HuH-7.5 (cell line): ENCODE measurements around the gene AUTS2.

Experiments
- DNase-seq: peaks from one replicate; pipeline ENCODE4 v3.0.0; 2011; ENCODE audit warnings: low spot score

Gene AUTS2

DNA sequence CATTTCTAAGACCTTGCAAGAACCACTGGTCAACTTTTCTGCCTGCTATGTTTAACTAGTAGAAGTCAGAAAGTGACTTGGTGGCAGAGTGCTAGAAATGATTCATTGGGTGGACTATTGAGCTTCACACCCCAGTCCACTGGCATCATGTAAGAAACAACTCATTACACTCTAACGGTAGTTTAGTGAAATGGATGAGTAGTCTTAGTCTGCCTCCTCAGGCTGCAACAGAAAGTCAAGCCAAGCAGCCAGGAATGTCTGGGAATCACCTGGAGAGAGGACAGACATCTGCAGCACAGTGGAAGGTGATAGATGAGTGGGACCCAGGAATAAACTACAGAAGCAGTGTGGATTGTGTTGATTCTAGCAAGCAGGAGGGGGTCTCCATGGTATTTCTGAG is 125.4 kb downstream of the AUTS2 start:
- DNase-seq: no peak

DNA sequence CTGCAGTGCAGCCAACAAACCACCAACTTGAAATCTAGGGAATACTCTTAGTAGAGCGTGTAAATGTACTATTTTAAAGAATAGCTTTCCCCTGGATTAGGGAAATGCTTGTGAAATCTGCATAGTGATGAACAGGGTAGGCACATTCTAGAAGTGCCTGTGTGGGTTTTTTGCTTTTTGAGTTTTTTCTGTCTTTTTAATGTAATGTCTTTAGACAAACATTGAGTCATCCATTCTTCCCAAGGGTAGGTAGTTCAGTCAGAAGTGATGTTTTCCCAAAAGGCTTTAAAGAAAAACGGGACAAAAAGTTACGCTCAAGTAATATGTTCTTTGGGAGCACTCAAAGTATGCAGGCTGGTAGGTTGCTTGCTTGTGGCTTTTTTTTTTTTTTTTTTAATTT is 130.0 kb downstream of the AUTS2 start:
- DNase-seq: no peak

DNA sequence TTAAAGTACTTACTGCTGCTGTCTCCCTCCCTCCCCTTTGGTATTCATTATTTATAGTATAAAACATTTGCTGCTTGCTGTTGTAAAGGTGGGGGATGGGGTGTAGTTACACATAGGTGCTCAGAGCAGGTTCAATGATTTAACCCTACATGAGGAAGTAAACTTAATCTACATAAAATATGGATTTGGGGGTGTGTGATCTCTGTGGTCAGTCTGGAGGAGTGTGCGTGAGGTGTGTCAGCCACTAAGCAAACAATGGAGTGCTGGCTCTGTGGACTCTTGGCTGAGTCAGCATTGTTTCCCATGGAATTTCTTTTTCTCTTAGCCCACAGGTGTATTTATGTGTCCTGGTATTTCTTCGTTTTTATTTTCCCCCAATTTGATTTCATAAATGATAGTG is 133.9 kb downstream of the AUTS2 start:
- no peak for DNase-seq

DNA sequence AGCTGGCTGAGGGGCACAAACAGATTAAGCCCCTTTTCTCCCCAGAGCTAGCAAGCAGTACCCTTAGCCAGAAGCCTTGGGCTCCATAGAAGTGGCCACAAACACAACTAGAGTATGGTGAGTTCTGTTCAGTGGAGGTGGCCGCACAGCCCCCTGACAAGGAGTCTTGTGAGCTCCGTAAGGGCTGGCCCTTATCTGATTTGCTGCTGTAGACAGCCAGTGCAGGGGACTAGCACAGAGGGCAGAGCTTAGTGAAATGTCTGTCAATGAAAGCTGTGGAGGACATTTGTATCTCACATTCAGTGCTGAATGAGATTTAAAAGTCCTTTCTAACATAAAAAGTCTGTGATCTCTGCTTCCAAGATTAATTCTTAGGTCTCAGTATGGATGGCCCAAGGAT is 137.3 kb downstream of the AUTS2 start:
- no peak for DNase-seq

DNA sequence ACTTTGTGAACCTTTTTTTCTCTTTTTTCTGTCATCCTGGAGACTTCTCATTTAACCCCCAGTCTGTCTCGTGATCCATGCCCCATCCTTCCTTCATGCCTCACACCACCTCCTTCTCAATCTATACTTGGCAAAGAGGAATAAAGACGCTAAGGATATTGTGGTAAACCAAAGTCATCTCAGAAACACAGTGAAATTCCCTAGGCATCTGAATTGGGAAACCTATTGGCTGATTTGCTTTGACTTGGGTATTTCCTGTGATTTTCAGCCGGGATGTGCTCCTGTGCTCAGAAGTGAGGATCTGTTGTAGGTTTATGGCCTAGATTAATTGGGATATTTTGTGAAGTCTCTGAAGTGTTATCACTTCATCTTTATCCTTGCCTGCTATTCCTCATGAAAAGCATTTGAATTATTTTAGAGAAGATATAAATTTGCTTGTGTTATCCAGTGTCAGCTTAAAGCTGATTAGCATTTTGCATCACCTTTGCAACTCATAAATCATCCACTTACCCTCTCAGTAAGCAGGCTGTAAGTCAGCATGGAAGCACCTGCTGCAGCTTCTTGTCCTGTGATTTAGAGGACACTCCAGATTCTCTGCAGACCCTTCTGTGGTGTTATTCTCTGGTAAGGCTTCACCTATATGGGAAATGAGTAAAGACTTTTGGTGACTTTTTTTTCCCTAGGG is 138.0 kb downstream of the AUTS2 start:
- no peak for DNase-seq

DNA sequence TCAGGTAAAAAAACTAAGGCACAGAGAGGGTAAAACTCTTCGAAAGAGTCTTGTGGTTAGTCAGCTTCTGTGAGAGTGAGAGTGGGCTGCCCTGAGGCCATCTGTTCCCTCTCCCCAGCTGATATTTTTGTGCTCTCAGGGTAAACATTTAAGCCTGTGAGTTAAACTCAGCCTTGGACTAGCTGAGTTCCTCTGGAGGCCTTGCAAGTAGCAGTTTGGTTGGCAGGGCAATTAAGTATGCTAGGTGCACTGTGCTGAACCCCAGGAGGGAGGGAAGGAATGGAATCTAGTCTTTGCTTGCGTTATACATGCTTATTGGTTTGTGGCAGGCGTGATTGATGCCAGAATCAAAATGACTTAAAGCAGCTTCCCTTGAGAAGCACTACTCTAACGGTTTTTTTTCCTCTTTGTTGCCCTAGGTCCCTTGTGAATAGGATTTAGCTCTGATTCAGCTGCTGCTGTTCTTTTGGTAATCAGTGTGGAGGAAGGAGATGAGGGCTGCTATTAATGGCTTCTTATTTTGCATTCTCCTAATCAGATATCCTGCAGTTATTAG is 140.2 kb downstream of the AUTS2 start:
- DNase-seq: no peak

DNA sequence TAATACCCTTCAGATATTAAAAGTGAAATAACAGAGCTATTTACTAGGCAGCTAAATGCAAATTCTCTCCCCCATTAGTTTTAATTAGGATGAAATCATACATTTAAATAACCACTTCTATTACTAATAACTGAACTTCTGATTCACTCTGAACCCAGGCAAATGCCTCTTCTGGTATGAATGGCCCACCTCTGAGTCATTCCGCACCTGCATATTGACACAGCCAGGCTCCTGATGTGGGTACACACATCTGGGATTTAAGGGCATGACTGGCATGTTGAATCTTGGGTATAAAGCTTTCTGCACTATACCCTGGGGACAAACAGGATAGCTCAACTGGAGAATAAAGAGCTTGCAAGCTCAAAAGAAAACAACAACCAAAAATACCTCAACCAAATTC is 140.9 kb downstream of the AUTS2 start:
- DNase-seq: no peak

DNA sequence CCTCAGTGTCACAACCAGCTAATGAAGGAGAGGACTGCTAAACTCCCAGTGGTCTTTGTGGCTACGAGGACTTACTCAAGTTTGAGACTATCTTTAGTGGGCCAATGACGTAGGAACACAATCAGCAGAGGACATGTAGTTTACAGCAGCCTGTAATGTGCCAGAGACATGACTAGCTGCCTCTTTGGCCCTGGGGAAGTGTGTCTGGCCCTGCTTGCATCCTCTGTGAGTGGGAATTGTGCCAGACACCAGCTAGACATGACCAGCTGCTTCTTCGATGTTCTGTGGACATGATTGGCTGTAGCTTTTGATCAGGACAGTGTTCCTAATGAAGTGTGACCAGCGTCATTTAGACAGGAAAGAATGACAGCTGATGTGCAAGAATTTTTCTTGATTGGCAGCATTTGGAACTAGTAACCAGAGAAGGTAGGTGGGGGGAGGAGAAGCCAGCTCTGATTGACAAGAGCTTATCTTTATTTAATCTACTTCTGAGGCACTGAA is 141.7 kb downstream of the AUTS2 start:
- DNase-seq: no peak

DNA sequence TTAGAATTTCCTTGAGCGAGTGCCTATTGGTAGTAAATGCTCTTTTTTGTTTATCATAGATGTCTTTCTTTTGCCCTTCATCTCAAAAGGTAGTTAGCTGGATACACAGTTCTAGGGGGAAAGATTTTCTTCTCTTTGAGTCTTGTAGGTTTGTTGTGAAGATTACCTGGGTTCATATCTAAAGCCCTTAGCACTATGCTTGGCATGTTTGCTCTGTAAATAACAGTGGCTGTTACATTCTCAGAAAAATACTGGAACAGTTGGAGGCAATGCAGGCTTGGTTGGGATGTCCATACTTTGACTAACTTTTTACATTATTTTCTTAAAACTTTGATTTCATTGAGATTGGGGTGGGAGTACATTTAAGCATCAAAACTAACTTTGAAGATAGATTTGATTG is 144.0 kb downstream of the AUTS2 start:
- DNase-seq: no peak

DNA sequence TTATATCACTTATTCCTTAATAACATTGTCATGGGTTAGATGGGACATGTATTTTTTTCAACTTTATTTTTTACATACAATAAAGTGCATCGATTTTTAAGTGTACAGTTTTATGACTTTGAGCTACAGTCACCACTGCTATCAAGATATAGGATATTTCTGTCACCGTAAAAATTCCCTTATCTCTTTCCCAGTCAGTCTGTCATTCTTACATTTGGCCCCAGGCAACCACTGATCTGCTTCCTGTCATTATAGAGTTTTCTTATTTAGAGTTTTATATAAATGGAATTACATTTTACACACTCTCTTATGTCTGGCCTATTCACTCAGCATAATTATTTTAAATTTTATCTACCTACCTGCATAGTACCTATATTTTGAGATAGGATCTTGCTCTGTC is 145.2 kb downstream of the AUTS2 start:
- DNase-seq: no peak

DNA sequence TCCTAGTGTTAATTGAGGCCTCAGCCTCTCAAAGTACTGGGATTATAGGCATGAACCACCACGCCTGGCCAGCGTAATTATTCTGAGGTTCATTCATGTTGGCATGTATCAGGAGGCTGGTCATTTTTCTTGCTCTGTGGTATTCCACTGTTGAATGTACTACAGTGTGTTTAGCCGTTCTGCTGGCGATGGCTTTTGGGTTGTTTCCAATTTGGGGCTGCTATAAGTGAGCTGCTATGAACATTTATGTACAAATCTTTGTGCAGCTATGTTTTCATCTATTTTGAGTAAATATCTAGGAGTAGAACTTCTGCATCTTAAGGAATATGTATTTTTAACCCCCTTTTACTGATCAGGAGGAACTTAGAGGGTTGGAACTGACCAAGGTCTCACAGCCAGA is 145.8 kb downstream of the AUTS2 start:
- DNase-seq: no peak

DNA sequence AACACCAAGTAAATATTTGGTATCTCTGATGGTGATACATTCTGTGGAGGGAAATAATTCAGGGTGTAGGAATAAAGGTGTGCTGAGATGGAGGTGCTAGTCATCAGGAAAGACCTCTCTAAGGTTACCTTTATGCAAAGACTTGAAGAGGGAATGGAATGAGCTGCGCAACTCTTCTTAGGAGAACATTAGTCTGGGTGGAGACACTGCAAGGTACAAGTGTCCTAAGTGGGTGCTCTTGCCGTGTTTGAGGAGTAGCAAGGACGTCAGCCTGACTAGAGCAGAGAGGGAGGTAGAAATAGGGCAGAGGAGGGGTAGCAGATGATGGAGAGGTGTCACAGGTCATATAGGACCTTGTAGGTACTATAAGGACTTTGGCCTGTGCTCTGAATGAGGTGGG is 148.1 kb downstream of the AUTS2 start:
- no peak for DNase-seq

DNA sequence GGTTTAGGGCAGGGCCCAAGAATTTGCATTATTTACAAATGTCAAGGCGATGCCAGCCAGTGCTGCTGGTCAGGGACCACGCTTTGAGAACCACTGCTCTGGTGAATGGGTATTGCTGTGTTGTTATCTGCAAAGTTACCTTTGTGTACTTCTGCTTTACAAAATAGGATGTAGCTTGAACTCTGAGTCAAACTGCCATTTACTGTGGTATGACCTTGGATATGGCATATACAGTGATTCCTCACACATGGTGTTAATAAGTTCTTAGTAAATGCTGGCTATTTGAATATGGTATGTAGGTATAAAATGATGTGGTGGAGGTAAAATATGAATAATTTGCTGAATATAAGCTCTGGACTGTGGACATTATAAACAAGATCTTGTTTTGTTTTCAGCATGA is 148.9 kb downstream of the AUTS2 start:
- no peak for DNase-seq

DNA sequence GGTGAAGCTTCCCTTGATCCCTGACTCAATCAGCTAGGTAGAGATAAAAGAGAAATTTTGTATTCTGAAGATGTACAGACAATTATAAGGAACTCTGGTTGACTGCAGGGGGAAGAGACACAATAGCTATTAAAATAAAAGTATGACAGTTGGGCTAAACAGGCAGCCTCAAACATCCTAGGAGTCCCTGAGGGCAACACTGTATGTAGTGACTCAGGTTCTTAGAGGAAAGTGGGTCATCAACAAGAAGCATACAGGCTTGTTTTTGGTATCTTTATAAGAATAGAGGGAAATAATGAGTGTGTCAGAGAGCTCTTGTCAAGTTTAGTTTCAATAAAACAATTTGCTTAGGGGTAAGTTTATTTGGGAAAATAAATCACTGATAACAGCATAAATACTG is 150.3 kb downstream of the AUTS2 start:
- no peak for DNase-seq

DNA sequence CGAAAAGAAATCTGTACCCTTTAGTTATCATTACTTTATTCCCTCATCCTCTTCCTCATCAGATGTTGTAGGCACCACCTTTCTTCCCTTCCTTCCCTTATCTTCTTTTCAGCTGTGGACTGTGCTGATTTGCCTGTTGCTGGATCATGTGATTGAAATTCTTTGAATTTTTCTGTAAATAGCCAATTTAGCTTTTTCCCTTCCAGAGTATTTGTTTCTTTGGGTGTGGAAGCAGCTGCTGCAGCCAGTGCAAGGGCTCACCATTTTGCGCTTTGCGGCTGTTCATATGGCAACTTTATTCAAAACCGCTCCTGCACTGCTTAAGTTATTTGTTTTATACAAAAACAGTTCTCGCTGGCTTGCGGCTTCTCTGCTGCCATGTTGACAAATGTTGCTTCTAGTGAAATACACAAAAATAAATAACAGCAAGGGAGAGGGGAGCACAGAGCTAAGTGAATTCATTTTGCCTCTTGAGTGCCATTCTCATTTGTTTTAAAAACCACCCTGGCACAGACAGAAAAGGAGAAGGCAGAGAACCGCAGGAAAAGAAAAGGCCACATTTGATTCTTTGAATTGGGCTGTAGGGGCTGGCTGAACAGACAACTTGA is 151.2 kb downstream of the AUTS2 start:
- DNase-seq: no peak

DNA sequence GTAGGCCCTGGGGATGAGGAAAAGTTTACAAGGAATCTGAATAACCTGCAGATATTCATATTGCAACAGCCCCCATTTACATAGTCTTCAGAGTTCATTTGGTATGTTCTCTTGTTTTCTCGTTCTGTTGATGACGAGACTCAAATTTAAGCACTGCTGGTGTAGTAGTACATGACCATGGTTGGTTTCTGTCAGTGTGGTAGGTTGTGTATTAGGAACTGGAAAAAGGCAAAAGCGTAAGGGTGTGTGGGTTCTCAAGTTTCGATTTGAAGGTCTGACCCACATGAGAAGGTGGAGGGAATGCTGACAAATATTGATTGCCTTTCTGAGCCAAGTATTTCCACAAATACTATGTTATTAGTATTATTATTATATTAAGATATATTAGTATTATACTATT is 151.7 kb downstream of the AUTS2 start:
- no peak for DNase-seq

DNA sequence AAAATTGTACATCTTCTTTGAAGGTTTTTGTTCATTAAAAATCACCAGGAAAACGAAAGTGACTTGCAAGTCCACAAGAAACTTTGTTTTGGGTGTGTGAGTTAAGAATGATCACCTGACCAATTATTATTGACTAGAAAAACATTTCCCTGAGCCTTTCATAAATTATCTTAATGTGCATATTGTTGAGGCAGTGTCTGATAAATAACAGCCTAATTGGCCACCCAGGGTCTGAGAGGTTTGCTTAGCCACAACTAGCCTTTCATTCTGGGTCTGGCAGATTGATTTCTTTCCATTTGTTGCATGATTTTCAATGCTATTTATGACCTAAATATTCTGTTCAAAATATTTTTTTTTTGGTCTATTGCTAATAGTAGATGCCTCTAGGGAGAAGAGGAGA is 152.8 kb downstream of the AUTS2 start:
- DNase-seq: no peak

DNA sequence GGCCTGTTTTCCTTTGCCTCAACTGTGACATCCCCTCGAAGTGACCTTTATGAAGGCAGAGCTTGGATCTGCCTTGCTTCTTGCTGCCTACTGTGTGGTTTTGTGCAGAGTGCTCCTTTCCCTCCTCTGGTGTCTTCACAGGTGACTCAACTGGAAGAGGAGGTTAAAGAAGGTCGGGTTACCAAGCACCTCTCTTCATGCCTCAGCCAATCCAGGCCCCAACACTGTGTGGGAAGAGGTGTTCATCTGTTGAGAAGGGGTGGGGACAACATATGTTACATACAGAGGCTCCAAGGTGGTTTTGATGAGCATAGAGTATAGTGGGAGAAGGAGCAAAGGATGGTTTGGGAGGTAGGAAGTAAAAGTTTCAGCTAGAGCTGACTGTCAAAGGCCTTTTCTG is 155.7 kb downstream of the AUTS2 start:
- DNase-seq: no peak

DNA sequence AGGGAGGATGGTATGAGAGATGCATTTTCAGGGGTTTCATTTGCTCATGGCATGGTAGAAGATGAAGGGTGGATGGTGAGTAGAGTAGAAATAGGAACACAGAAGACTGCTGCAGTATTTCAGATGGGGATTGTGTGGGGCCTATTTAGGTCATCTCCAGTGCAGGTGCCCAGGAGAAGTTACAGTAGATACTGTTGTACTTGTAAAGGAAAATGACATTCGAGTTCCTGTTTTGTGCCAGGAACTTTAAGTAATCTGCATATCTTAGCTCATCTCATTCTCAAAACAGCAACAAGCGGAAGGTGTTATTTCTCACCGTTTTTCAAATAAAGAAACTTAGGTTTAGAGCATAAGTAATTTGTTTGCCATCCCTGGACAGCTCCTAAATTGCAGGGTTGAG is 156.2 kb downstream of the AUTS2 start:
- DNase-seq: no peak

DNA sequence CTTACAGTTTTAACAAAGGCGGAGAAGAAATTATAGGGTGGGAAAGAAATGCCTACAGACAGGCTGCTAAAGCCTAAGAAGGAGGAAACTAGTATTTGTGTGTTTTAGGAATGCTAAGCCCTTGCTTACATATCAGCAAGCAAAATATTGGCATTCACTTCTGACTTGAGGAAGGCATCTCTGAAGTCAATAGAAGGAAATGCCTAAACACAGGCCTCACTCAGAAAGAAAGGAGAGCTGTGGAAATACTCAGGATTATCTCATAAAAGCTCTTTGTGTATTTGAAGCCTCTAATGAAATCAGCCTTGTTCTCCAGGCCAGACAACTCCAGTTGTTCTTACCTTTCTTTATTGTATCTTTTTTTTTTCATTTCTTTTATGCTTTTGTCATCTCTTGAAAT is 158.0 kb downstream of the AUTS2 start:
- no peak for DNase-seq

DNA sequence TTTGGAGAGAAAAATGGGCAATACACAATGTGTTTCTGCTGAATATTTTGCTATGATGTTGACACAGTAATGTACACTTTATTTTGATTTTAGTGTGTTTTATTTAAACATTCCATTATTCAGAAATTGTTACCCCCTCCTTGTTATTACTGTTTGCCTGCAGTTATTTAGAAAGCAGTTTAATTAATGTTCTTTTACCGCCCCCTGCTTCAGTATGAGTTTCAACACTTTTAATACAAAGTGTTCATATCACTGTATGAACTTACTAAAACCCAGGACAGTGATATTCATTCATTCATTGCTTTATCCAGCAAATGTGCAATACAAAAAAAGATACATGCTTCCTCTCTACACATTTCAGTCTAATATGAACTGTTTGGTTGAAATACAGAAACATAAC is 159.3 kb downstream of the AUTS2 start:
- DNase-seq: no peak

DNA sequence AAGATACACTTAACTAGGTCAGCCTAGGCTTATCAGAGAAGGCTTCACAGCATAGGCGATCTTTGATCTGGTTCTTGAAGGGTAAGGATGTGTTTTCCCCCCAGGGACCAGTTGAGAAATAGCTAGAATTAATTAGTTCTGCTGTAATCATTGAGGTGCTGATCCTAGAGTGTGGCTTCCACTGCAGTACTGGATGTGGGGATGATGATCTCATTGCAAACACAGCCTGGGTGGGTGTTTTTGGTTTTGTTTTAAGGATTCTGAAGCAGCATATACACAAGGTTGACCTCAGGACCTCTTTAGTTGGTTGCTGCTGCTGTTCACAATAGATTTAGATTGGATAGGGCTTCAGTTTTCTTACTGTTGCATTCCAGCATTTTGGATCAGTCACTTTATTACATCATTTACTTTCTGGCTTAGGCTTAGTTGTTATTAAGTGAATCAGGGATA is 159.7 kb downstream of the AUTS2 start:
- DNase-seq: no peak

DNA sequence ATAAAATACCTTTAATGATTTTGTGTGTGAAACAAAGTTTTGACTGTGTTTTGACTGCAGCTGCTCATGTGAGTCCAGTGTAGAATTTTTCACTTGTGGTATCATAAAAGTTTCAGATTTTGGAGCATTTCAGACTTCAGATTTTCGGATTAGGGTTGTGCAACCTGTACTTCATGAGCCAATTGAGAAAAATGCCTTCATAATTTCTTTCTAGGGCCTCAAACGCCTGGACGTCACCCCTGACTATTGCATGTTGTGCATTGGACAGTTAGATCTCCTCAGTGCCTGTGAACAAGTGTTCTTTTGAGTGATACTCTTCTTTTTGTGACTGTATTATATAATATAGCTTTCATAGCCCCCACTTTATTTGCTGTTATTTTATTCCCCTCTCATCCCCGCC is 161.1 kb downstream of the AUTS2 start:
- DNase-seq: no peak
